Choroid plexus epithelial cell (primary cell): ENCODE data around the gene MSRB1.

Source experiments
- DNase-seq: peaks from one replicate; pipeline ENCODE4 v3.0.0-alpha.2; 2010; ENCODE audit warnings: low read depth
- H3K4me3 ChIP-seq: 2 replicates; pipeline ENCODE4 v1.5.1; 2011; ENCODE audit warnings: low read depth, mild to moderate bottlenecking, control low read depth, low read length, moderate library complexity
- TF ChIP-seq, protein P1 (sequence below): conservative IDR thresholded peaks from 2 replicates; pipeline ENCODE4 v1.5.1; 2011; ENCODE audit warnings: low read depth, mild to moderate bottlenecking, control low read depth, inconsistent platforms, low read length, moderate library complexity

MSRB1 gene

DNA sequence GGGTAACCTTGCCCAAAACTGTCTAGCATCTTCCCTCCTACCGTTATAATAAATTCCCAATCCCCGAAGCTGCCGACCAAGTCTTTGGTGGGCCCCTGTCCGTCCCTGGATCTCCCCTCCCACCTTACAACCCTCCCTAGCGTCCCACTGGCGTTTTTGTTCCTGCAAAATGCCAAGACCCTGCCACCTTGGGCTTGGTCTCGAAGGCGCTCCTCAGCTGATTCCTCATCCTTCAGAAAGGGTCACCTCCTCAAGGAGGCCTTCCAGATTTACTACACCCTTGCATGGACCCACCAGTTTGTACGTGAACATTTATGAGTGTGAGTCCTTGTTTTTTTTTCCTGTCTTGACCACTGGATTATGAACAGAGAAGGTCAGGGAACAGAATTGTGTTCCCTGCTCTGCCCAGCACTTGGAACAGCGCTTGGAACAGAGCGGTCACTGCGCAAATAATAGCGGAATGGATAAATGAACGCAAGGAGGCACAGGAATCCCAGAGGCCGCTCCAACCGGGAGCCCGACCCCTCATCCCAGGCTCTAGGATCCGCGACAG lies 40.1 kb upstream of the MSRB1 start:
- TF ChIP-seq, protein P1, sequence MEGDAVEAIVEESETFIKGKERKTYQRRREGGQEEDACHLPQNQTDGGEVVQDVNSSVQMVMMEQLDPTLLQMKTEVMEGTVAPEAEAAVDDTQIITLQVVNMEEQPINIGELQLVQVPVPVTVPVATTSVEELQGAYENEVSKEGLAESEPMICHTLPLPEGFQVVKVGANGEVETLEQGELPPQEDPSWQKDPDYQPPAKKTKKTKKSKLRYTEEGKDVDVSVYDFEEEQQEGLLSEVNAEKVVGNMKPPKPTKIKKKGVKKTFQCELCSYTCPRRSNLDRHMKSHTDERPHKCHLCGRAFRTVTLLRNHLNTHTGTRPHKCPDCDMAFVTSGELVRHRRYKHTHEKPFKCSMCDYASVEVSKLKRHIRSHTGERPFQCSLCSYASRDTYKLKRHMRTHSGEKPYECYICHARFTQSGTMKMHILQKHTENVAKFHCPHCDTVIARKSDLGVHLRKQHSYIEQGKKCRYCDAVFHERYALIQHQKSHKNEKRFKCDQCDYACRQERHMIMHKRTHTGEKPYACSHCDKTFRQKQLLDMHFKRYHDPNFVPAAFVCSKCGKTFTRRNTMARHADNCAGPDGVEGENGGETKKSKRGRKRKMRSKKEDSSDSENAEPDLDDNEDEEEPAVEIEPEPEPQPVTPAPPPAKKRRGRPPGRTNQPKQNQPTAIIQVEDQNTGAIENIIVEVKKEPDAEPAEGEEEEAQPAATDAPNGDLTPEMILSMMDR = peak; percentile 16
- H3K4me3 ChIP-seq = peak overlapping the region; percentile 67
- DNase-seq = peak; percentile 30

DNA sequence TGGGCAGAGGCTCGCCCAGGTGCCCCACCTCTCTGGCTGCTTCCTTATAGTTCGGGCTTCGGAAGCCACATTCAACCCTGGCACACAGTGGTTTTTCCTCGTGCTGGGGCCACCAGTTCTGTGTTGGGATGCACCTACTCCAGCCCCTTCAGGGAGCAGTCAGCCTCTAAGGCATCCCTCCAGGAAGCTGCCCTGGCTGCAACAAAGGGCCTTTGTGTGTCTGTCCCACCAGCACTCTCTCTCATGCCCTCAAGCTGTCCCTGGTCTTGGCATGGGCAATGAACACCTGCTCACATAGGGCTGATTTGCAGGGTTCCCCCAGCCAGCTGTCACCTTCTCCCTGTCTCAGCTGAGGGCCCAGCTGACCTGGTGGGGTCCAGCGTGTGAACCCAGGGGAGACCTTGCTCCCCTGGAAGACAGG lies 39.0 kb upstream of the MSRB1 start:
- TF ChIP-seq, protein P1 = no peak
- H3K4me3 ChIP-seq = no peak overlapping the region
- no peak for DNase-seq

DNA sequence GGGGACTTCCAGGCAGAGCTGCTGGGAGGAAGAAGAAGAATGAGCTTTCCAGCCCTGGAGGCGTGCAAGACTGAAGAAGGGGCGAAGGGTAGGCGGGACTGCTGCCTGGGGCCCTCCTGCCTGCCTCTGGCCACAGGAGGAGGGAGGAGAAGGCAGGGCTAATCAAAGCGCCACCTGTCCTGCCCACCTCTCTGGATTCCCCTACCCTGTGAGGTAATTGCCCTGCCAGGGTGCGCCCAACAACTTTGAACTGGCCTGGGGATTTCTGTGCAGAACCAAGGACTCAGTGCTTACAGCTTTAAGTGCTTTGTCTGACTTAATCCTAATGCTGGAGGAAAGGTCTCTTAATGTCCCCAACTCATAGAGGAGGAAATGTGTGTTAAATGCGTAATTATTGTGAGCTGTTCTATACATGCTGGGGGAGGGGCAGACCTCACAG lies 38.4 kb upstream of the MSRB1 start, which contains the start of gene NOXO1:
TSS of gene NOXO1 (minus strand) at position 72 of the 439 bp plus-strand sequence. CDS start 290 bp downstream, outside the sequence.
- TF ChIP-seq, protein P1 = no peak
- H3K4me3 ChIP-seq = no peak within 1 kb of the TSS
- no peak for DNase-seq

DNA sequence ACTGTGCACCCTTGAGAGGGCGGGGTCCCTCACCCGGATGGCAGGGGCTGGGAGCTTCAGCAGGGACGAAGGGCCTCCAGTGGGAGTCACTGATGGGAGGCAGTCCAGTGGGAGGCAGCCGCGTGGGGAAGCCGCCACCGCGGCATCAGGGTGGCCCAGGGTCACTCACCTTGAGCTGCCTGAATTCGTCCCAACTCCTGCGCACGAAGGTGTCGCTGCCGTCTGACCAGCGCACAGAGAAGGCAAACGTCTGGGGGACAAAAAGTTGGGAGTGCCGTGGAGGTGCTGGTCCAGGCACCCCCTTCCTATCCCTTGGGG lies 37.7 kb upstream of the MSRB1 start:
- no peak for DNase-seq
- TF ChIP-seq, protein P1 = no peak
- H3K4me3 ChIP-seq = no peak overlapping the region

DNA sequence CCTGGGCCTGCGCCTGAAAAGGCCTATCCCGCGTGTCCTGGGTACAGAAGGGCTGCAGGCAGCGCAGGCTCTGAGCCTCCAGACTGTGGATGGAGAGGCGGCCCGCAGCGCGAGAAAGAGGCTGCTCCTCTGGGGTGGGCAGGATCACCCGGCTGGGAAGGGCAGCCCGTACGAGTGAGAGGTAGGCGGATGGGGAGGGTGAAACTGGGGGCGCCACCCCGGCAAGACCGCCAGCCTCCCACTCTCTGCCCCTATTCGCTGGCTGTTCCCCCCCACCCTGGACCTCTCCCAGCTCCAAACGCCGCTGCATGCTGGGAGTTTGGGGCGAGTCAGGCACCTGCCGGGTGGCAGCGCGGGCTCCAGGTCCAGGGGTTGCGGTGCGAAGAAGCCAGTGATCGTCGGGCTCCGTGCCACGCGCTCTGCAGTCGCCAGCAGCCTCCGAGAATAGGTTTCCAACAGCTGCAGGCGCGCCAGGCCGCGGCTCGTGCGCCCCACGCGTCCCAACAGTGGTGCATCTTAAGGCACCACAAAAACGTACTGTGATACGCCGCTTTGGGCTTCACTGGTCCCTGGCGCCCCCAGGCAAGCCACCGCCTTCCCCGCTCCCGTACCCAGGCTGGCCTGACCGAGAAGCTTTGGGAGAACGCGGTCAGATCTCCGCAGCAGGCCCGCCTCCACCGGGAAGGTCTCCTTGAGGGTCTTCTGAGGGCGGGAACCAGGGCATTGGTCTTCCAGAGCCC lies 37.2 kb upstream of the MSRB1 start:
- no peak overlapping the region for H3K4me3 ChIP-seq
- DNase-seq = no peak
- TF ChIP-seq, protein P1 = no peak

DNA sequence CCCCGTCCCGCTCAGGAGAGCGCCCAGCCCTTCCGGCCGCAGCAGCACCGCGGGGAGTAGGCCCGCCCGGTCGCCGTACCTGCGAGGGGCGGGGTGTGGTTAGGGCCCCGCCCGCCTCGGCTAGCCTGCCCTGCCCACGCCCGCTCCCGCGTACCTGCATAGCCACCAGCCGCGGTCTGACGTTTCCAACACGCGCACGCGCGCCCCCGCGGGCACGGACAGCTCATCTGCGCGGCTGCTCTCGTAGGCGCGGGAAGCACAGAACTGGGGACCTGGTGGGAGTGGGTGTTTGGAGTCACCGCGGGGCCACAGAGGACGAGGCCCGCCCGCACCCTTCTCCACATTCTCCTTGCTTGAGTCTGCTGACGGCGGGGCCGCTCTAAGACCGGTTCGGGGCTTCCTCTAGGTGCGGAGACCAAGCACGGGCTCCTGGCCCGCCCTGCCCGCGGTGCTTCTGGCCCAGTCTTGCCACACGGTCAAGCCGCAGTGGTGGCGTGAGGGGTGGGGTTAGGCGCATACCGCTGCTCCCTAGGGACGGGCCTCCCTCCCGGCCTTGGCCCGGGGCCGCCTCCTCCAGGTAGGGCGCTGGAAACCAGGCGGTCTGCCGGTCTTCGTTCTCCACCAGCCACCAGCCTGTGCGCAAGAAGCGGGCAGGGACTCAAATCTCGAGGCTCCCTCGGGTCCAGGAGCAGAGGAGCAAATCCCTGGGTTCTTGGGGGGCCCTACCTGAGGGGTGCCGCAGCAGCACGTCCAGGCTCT lies 36.5 kb upstream of the MSRB1 start:
- DNase-seq = no peak
- TF ChIP-seq, protein P1 = no peak
- H3K4me3 ChIP-seq = no peak overlapping the region
